OCI-LY1 (cell line): ENCODE results near the gene NPW.

ENCODE experiments used
- EZH2 ChIP-seq: fragments of 200-600 bp; sonication (generic), shearing (Covaris generic); IDR thresholded peaks from 2 replicates; pipeline ENCODE4 v1.8.0; 2017; ENCODE audit warnings: borderline replicate concordance, mixed run types, mild to moderate bottlenecking, antibody characterized with exemption, low read length, moderate library complexity, mixed read lengths
- TF ChIP-seq, protein P1 (sequence below): fragments of 200-600 bp; sonication (generic), shearing (Covaris generic); IDR thresholded peaks from 2 replicates; pipeline ENCODE4 v1.5.1; 2017; ENCODE audit warnings: mild to moderate bottlenecking, antibody characterized with exemption, low read length, moderate library complexity, mixed read lengths

DNA sequence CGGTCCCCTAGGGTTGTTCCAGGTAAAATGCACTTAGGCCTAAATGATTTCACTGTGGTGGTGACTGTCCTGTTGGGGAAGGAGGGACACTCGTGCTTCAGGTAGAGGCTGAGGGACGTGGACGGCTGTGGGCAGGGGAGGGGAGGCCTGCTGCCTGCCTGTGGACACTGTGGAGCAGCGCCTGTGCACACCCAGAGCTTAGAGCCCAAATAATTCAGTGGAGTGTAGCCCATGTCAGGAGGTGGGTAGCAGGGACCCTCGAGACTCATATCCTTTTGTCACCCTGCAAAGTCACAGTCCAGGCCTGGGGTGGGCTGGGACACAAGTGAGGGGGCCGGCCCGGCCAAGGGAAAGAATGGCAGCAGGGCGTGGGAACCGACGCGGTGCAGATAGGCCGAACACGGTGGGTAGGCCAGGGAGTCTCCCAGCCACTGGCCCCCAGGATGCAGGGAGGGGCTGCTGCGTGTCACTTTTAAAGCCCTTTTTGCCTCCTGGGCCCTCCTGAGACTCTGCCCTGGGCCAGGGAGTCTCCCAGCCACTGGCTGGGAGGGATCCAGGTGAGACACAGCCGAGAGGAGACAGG lies 6.4 kb downstream of the NPW start:
- TF ChIP-seq, protein P1, sequence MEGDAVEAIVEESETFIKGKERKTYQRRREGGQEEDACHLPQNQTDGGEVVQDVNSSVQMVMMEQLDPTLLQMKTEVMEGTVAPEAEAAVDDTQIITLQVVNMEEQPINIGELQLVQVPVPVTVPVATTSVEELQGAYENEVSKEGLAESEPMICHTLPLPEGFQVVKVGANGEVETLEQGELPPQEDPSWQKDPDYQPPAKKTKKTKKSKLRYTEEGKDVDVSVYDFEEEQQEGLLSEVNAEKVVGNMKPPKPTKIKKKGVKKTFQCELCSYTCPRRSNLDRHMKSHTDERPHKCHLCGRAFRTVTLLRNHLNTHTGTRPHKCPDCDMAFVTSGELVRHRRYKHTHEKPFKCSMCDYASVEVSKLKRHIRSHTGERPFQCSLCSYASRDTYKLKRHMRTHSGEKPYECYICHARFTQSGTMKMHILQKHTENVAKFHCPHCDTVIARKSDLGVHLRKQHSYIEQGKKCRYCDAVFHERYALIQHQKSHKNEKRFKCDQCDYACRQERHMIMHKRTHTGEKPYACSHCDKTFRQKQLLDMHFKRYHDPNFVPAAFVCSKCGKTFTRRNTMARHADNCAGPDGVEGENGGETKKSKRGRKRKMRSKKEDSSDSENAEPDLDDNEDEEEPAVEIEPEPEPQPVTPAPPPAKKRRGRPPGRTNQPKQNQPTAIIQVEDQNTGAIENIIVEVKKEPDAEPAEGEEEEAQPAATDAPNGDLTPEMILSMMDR = no peak
- no peak for TF ChIP-seq EZH2
